DND-41 (cell line): Measurements from ENCODE around the gene C10orf105.

ENCODE experiments used
- ATAC-seq: fragments of 200-7000 bp; cut with Tn5 transposase; 3 replicates; pipeline ENCODE4 v1.9.1; 2021; ENCODE audit warnings: low read depth; ENCODE audit not compliant: insufficient read depth
- DNase-seq: peaks from one replicate; pipeline ENCODE4 v3.0.0-alpha.2; 2020
- H2AFZ ChIP-seq: 2 replicates; pipeline ENCODE4 v1.6.0; 2012; ENCODE audit warnings: low read depth, low read length
- H3K27ac ChIP-seq: 2 replicates; pipeline ENCODE4 v1.5.1; 2012; ENCODE audit warnings: low read length, inconsistent platforms
- H3K27me3 ChIP-seq: fragments of 200-600 bp; sonication (generic); 2 replicates; pipeline ENCODE4 v1.6.0; 2012; ENCODE audit warnings: low read length, mild to moderate bottlenecking, inconsistent platforms; ENCODE audit not compliant: insufficient read depth, poor library complexity
- H3K36me3 ChIP-seq: 2 replicates; pipeline ENCODE4 v1.5.1; 2012; ENCODE audit warnings: low read length, inconsistent platforms; ENCODE audit not compliant: insufficient read depth
- H3K4me1 ChIP-seq: 2 replicates; pipeline ENCODE4 v1.5.1; 2012; ENCODE audit warnings: mild to moderate bottlenecking, low read length; ENCODE audit not compliant: insufficient read depth
- H3K4me2 ChIP-seq: 2 replicates; pipeline ENCODE4 v1.6.0; 2012; ENCODE audit warnings: mild to moderate bottlenecking, moderate library complexity, low read length, inconsistent platforms; ENCODE audit not compliant: insufficient read depth
- H3K4me3 ChIP-seq, 2 experiments: fragments of 200-600 bp in 1 of 2; shearing (Covaris generic) in 1 of 2; 2 replicates each; pipeline ENCODE4 v1.5.1; 2012 to 2016; ENCODE audit warnings: inconsistent platforms in 2 of 2, low read length in 2 of 2, mild to moderate bottlenecking in 2 of 2, low read depth in 1 of 2, moderate library complexity in 1 of 2
- H3K79me2 ChIP-seq: 2 replicates; pipeline ENCODE4 v1.6.0; 2012; ENCODE audit warnings: low read length, inconsistent platforms; ENCODE audit not compliant: insufficient read depth
- H3K9ac ChIP-seq: 2 replicates; pipeline ENCODE4 v1.6.0; 2012; ENCODE audit warnings: low read depth, mild to moderate bottlenecking, inconsistent platforms, low read length, moderate library complexity
- H3K9me3 ChIP-seq: 2 replicates; pipeline ENCODE4 v1.5.1; 2012; ENCODE audit warnings: low read length, moderate library complexity, mild to moderate bottlenecking, inconsistent platforms; ENCODE audit not compliant: insufficient read depth, severe bottlenecking
- H4K20me1 ChIP-seq: 2 replicates; pipeline ENCODE4 v1.6.0; 2012; ENCODE audit warnings: low read length; ENCODE audit not compliant: insufficient read depth
- EZH2 ChIP-seq: IDR thresholded peaks from 3 replicates; pipeline ENCODE4 v1.6.1; 2012; ENCODE audit warnings: borderline replicate concordance, low read depth, mild to moderate bottlenecking, moderate library complexity, low read length, inconsistent platforms; ENCODE audit not compliant: severe bottlenecking
- TF ChIP-seq, protein P1 (sequence below): IDR thresholded peaks from 2 replicates; pipeline ENCODE4 v1.5.1; 2012; ENCODE audit warnings: borderline replicate concordance, low read length, moderate library complexity, mild to moderate bottlenecking; ENCODE audit not compliant: poor library complexity, severe bottlenecking; ENCODE audit errors: extremely low read depth

The C10orf105 gene

DNA sequence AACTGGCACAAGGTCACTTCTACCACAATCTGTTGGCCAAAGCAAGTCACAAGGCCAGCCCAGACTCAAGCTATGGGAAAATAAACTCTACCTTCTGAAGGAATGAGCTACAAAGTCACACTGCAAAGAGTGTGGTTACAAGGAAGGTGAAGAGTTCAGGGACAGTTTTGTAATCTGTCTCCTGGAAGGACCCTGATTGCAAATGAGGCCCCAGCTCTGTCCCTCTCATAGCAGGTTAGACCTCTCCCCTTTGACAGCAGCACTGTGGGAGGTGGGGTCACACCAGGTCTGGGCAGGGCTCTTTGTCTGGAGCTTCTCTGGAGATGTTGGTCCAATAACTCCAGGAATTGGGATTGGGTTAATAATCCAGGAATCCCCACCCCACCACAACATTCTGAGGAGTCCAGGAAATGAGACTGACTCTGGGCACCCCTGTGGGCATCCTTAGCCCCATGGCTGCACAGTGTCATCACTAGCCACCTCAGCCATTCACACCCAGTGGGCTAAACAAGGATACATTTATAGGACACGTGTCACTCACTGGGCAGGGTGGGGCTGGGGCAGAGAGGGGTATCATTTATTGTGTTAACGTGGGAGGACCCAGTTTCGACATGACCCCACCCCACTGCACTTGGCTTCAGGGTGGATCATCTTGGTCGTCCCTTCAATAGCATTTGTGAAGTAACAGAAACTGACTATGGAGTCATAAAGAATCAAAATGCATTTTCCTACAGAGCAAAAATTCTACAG is 23.7 kb upstream of the C10orf105 start:
- no peak for TF ChIP-seq EZH2
- TF ChIP-seq, protein P1, sequence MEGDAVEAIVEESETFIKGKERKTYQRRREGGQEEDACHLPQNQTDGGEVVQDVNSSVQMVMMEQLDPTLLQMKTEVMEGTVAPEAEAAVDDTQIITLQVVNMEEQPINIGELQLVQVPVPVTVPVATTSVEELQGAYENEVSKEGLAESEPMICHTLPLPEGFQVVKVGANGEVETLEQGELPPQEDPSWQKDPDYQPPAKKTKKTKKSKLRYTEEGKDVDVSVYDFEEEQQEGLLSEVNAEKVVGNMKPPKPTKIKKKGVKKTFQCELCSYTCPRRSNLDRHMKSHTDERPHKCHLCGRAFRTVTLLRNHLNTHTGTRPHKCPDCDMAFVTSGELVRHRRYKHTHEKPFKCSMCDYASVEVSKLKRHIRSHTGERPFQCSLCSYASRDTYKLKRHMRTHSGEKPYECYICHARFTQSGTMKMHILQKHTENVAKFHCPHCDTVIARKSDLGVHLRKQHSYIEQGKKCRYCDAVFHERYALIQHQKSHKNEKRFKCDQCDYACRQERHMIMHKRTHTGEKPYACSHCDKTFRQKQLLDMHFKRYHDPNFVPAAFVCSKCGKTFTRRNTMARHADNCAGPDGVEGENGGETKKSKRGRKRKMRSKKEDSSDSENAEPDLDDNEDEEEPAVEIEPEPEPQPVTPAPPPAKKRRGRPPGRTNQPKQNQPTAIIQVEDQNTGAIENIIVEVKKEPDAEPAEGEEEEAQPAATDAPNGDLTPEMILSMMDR, result no peak
- Histone ChIP-seq H3K27ac (peak overlapping the region; percentile 73), H3K4me3 (no peak overlapping the region), H3K9ac (no peak overlapping the region), H3K9me3 (no peaks in the 10 kb centered on the region), H3K79me2 (no peaks in the 10 kb centered on the region), H3K4me2 (no peak overlapping the region), H2AFZ (no peak overlapping the region), H3K36me3 (no peaks in the 10 kb centered on the region), H3K4me1 (peaks cover 62% of the 10 kb centered on the region), H4K20me1 (no peaks in the 10 kb centered on the region), H3K27me3 (no peaks in the 10 kb centered on the region)
- DNase-seq, result no peak
- no peak for ATAC-seq

DNA sequence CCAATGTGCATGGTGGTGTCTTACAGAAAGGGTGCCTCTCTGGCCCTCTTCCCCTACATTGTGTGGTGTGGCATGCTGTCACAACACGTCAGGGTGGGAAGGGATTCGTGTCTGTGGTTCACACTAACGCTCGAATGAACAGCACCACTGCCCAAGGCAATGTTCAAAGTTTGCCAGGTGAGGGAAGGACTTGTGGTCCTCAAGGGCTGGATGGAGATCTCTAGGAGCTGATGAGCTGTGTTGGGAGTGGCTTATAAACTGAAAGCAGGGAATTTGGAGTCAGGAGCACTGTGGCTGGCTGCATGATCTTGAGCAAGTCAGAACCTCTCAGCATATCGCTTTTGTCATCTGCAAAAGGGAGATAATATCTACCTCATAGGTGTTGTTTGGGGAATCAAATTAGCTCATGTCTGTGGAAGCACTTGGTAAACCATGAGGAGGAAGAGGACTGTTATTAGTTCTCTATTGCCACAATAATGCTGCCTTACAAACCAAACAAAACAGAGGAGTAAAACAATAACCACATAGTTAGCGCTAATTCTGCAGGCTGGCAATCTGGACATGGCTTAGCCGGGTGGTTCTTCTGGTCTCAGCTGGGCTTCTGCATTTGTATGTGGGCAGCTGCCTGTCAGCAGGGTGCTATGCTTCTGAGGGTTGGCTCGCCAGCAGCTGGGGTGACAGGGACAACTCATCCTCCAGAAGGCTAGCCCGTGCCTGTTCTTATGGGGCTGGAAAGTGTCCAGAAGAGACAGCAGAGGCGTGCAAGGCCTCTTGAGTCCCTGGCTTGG is 22.9 kb upstream of the C10orf105 start:
- no peaks in the 10 kb centered on the region for H3K27me3 ChIP-seq
- H3K9ac ChIP-seq, result no peak overlapping the region
- no peaks in the 10 kb centered on the region for H3K36me3 ChIP-seq
- no peak overlapping the region for H2AFZ ChIP-seq
- no peak overlapping the region for H3K4me3 ChIP-seq
- peaks cover 55% of the 10 kb centered on the region for H3K4me1 ChIP-seq
- no peaks in the 10 kb centered on the region for H4K20me1 ChIP-seq
- peak overlapping the region; percentile 73 for H3K27ac ChIP-seq
- TF ChIP-seq EZH2, result no peak
- TF ChIP-seq, protein P1, result no peak
- ATAC-seq (peak; percentile 26; the same call in 1 of the 3 replicates), DNase-seq (no peak)
- H3K4me2 ChIP-seq, result no peak overlapping the region
- H3K9me3 ChIP-seq, result no peaks in the 10 kb centered on the region
- no peaks in the 10 kb centered on the region for H3K79me2 ChIP-seq

DNA sequence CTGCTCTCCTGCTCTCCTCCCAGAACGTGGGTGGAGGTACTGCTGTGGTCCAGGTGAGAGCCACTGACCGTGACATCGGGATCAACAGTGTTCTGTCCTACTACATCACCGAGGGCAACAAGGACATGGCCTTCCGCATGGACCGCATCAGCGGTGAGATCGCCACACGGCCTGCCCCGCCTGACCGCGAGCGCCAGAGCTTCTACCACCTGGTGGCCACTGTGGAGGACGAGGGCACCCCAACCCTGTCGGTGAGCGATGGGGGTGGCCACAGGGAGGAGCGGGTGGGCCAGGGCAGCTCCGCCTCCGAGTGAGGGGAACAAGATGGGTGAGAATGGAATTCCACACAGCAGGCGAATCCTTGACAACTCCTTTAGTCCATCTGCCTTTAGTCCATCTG is 22.1 kb upstream of the C10orf105 start:
- H3K36me3 ChIP-seq, result no peaks in the 10 kb centered on the region
- no peaks in the 10 kb centered on the region for H3K79me2 ChIP-seq
- peak overlapping the region; percentile 9 for H3K9ac ChIP-seq
- peaks cover 46% of the 10 kb centered on the region for H3K4me1 ChIP-seq
- H3K27ac ChIP-seq, result peak overlapping the region; percentile 73
- H4K20me1 ChIP-seq, result no peaks in the 10 kb centered on the region
- H3K4me3 ChIP-seq, result no peak overlapping the region
- ATAC-seq (no peak), DNase-seq (no peak)
- H3K4me2 ChIP-seq, result peak overlapping the region; percentile 35
- TF ChIP-seq EZH2, result no peak
- TF ChIP-seq, protein P1, result no peak
- 0 out of 2 replicates have a peak overlapping the region, but pooled peaks have one; percentile 34 for H2AFZ ChIP-seq
- no peaks in the 10 kb centered on the region for H3K27me3 ChIP-seq
- H3K9me3 ChIP-seq, result no peaks in the 10 kb centered on the region
